Midbrain (tissue), 1 donor: ENCODE measurements around the gene CMTM8.

Source experiments
- DNase-seq: peaks from one replicate; lab custom pipeline; 2025; lab: John Stamatoyannopoulos, UW

Gene CMTM8

GRCh38 chr3:32308378-32308777, 69.9 kb downstream of the CMTM8 start:
- DNase-seq, result no peak

DNA sequence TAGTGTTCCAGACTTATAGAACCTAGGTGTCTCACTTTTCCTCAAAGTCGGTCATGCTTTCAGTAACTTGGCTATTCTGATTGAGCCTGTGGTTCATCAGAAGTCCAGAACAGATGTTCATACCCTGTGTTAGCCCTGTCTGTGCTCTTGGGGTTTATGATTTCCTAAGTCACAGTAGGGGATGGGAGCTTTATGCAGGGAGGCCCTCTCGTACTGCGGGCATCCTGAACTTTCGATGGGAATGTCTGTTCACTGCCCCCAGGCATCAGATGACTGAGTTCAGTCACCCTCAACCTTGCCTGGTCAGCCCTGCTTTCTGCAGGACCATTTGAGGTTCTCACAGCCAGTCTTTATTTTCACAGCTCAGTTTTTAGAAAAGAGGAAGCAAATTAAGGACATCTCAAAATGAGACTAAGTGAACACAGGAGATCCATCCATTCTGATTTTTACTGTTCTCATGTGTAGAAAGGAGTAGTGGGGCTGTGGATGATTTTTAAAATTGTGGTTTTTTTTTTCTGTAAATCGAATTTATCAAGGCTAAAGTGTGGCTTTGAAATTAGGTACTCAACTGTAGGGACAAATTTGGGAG, 71.3 kb downstream of the CMTM8 start:
- DNase-seq, result no peak

DNA sequence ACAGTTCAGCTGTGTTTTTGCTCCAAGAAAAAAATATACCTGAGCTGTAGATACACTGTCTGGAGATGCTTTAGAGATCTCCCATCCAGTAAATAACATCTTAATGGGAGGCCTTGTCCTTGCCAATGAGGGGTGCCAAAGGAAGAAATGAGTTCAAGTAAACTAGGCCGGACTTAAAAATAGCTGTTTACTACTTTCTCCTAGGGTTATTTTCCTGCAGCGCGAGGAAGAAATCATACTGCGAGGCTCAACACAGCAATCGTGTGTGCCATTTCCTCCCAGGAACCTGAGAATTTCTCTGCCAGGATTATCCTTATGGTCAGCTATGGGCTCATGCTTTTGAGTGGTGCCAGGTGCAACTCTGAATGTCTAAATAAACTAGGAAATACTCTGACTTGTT, 71.9 kb downstream of the CMTM8 start:
- no peak for DNase-seq

DNA sequence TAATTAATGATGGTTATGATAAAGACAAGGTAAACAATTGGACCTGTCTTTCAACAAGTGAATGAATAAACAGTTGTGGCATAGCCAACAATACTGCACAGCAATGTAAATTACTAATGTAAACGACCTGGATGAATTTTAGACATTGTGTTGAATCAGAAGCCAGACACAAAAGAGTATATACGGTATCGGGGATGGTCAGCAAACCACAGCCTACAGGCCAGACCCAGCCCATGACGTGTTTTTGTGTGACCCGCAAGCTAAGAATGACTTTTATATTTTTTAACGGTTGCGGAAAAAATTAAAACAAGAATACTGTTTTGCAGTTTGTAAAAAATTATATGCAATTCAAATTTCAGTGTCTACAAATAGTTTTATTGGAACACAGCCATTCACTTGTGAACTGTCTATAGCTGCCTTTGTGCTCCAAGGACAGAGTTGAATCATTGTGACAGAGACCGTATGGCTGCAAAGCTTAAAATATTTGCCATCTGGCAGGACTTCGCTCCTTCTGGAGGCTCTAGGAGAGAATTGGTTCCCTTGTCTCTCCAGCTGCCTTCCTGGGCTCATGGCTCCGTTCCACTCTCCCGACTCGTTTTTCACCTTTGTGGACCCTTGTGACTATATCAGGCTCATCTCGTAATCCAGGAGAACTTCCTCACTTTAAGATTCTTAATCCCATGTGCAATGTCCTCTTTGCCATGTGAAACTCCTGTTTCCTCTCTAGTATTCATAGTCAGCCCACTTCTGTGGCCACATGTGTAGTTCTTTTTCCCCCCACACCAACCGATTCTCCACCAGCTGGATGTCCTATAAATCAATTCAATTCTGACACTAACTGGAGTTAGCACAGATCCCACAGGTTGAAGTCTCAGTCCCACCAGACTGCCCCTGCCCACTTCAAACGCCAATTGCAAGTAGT, 72.7 kb downstream of the CMTM8 start:
- DNase-seq, result no peak

DNA sequence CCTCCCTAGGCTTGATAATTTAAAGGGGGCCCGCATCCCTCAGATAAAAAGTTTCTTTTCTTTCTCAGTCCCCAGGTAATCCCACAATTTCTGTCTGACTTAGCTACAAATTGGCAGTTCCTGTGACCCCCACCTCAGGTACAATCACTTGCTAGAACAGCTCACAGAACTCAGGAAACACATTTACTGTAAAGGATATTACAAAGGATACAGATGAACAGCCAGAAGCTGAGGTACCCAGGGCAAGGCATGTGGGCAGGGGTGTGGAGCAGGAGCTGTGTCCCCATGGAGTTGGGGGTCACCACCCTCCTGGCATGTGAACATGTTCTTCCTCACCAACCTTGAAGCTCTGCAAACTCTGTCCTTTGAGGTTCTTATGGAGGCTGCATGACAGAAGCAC, 73.8 kb downstream of the CMTM8 start:
- DNase-seq, result no peak

DNA sequence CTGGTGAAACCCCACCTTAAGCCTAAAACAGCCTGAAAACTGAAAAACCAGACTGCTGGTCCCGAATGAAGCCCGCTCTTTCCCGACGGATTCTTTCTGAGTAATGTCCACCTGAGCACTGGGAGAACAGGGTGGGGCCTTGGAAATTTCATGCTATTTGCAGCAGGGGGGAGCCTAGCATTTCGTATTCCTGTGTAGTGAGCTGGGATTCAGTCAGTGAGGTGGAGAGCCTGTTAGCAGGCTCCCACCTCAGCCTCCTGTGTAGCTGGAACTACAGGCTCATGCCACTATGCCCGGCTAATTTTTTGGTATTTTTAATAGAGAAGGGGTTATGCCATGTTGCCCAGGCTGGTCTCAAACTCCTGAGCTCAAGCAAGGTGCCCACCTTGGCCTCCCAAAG, 74.7 kb downstream of the CMTM8 start:
- DNase-seq, result no peak

- DNase-seq, result no peak
Observed at GRCh38 chr3:32313723-32314473, 75.4 kb downstream of the CMTM8 start.

DNA sequence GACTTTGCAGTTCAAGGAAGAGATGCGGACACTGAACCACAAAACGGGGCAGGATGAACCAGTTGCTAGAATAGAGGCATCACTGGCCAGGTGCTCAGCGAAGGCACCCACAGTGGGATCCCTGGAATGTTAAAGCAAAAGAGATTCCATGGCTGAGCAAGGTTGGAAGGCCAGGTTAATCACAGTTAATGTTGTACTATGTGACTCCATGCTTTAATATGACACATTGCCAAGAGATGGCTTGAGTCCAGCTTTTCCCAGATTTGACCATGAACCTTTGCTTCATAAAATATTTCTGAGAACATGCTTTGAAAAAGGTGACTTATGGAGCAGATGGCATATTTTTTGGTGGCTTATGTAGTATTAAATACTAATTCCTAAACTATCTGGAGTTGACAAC, 77.0 kb downstream of the CMTM8 start:
- no peak for DNase-seq

GRCh38 chr3:32316319-32316718, 77.8 kb downstream of the CMTM8 start:
- DNase-seq, result no peak

DNA sequence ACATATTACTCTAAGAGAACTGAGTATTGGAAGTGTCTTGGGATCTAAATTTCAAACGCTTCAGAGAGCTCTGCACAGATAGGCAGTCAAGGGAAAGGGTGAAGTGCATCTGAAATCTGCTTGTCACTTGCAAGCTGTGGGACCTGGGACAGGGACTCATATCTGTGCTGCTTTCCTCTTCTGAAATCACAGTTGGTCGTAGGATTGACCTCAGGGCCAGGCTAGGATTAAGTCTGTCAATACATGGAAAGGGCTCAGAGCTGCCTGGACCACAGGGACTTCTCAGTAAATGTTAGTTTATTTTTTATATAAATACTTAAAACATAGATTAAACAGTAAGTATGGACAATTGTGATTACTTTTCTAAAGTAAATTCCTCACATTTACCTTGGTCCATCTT, 78.5 kb downstream of the CMTM8 start:
- no peak for DNase-seq

GRCh38 chr3:32319607-32320006, 81.1 kb downstream of the CMTM8 start:
- no peak for DNase-seq

DNA sequence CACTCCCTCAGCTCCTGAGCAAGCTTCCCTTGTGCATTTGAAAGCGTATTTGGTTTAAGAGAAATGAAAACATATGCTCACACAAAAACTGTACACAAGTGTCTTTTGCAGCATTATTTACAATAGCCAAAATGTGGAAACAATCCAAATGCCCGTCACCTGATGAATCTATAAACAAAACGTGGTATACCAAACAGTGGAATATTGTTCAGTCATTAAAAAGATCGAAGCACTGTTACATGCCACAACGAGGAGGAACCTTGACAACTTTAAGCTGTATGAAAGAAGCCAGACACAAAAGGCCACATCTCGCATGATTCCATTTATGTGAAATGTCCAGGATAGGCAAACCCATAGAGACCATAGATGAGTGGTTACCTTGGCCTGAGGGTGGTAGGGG, 81.6 kb downstream of the CMTM8 start:
- DNase-seq, result no peak

DNA sequence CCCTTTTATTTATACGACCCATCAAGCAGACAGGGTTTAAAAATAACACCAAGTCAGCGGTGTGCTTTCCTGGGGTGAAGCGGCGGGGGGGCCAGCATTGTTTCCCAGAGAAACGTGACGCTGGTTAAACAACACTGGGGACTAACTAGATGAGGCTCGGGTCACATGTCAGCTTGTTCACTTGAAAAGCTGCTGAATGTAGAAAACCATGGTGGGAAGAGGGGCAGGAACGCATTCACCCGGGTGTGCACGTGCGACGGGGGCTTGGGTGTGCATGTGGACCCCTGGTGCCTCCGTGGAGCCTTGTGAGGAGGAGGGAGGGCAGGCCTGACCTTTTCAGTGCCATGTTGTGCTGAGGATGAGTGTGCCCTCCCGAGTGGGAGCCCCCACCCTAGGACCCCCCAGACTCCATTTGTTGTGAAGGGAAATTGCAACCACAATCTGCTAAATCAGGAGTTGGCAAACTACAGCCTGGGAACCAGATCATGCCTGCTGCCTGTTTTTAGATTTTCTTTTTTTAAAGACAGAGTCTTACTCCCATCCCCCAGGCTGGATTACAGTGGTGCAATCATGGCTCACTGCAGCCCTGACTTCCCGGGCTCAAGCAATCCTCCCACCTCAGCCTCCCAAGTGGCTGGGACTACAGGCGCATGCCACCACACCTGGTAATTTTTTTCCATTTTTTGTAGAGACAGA, 82.8 kb downstream of the CMTM8 start:
- DNase-seq, result no peak

GRCh38 chr3:32322311-32322710, 83.8 kb downstream of the CMTM8 start:
- no peak for DNase-seq

DNA sequence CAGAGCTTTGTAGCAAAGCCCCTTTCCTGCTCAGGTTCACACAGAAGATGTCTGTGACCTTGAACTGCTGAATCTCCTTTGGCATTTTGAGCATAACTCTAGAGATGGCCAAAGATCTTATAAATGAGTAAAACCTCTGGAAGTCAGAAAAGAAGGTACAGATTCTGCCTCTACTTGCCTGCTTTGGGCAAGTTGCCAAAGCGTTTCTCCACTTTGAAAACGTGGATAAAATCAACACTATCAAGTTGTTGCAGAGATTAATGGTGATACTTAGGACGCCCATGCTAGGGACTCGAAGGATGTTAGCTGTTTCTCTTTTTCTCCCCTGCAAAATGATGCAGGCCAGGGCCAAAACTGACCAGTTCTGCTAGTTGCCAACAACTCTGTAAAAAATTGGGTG, 85.1 kb downstream of the CMTM8 start:
- DNase-seq, result no peak

GRCh38 chr3:32325201-32325600, 86.7 kb downstream of the CMTM8 start:
- no peak for DNase-seq

DNA sequence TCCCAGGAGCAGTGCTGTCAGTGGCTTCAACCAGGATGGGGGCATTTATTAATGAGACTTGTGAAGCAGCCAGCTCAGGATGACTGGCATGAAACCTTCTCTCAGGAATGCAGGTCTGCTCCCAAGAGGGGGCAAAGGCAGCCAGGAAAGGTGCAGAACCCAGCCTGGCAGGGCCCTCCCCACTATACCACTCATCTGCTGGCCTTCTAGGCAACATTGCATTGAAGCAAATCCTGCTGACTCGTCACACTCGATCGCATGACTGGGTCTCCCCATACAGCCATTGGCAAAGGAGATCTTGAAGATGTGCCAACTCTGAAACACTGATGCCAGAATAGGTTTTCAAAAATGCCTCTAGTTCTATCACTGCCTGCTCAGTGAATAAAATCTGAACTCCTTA, 87.4 kb downstream of the CMTM8 start:
- no peak for DNase-seq

DNA sequence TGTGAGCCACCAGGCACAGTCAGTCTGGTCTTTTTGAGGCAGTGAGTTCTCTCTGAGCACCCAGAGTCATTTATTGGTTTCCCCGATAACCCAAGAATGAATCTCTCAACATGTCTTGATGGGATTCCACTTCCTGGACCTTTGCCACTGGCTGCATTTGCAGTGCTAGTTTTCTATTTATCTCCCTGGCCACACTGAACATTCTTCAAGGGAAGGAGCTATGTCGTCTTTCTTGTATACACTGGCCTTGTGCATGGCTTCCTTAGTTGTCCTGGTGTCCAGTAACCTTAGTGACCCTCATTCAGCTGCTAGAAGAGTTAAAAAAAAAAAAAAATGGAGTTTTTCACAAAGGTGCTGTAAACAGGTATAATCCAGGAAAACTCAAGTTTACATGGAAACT, 88.3 kb downstream of the CMTM8 start:
- no peak for DNase-seq

- DNase-seq, result no peak
Observed at GRCh38 chr3:32334675-32335074, 96.2 kb downstream of the CMTM8 start.

GRCh38 chr3:32335365-32336112, 97.1 kb downstream of the CMTM8 start:
- no peak for DNase-seq

GRCh38 chr3:32336113-32336498, 97.6 kb downstream of the CMTM8 start:
- no peak for DNase-seq

- DNase-seq, result no peak
Observed at GRCh38 chr3:32337505-32337904, 99.0 kb downstream of the CMTM8 start.
